IgD-negative memory B cell (primary cell): ENCODE results near the gene GFPT1. TPM values are rescaled to one million over a fixed set of nuclear protein-coding genes. Genes with fewer than 3 reads are reported as not detected.
A peak's percentile ranks its signal among the peaks of the same experiment; 100 is the strongest.
"Not testable (repeated sequence)": the region's sequence is repeated elsewhere in the genome, so short reads cannot be mapped to it uniquely, and the experiment has no call there.

Experiments used
- H3K27ac Mint-ChIP-seq, 3 donors: one replicate each; pipeline ENCODE4 v1.8.0; 2020 to 2022; ENCODE audit warnings: mild to moderate bottlenecking in 3 of 3, mixed read lengths in 3 of 3, moderate library complexity in 1 of 3
- H3K27me3 Mint-ChIP-seq: one replicate; pipeline ENCODE4 v1.8.0; 2021; ENCODE audit warnings: mixed read lengths
- H3K36me3 Mint-ChIP-seq: one replicate; pipeline ENCODE4 v1.8.0; 2020; ENCODE audit warnings: mild to moderate bottlenecking, mixed read lengths
- H3K4me1 Mint-ChIP-seq, 3 donors: one replicate each; pipeline ENCODE4 v1.8.0; 2020 to 2022; ENCODE audit warnings: mixed read lengths in 3 of 3, mild to moderate bottlenecking in 1 of 3
- H3K4me3 Mint-ChIP-seq, 4 donors: one replicate each; pipeline ENCODE4 v1.8.0; 2020 to 2022; ENCODE audit warnings: mild to moderate bottlenecking in 4 of 4, mixed read lengths in 4 of 4, moderate library complexity in 3 of 4
- H3K9me3 Mint-ChIP-seq, 3 donors: one replicate each; pipeline ENCODE4 v1.8.0; 2020 to 2021; ENCODE audit warnings: mixed read lengths in 3 of 3, mild to moderate bottlenecking in 1 of 3
- polyA plus RNA-seq: library from polyadenylated mRNA; unstranded; fragments of 300-500 nt; fragmentation: Illumina TruSeq; gene quantifications from one replicate; pipeline ENCODE4 v1.2.3, GENCODE V29; 2021

The GFPT1 gene
- polyA plus RNA-seq, 1 donor from 2014 or later = 6.4 TPM

DNA sequence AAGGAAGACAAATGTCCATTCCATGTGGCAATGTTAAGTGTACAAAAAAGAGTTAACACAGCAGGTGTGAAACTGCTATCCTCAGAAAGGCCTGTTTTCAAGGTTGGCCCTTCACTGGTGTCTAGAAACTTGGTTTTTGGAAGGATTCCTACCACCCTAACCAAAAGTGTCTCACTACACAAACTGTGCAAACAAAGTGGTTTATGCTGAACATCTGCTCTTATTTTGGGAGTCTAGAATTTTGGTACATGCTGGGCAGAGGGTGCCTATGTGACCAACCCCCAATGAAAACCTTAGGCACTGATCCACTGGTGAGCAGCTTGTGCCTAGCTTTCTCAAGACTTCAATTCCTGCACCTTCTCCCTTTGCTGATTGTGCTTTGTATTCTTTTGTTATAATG is 14.3 kb downstream of the GFPT1 start:
- peaks cover 0 to 2% (median 0%) of the 10 kb centered on the region in 3 donors for H3K9me3 Mint-ChIP-seq
- peaks cover 3 to 14% (median 7%) of the 10 kb centered on the region in 3 donors for H3K4me1 Mint-ChIP-seq
- H3K4me3 Mint-ChIP-seq = no peak overlapping the region
- H3K27ac Mint-ChIP-seq = no peak overlapping the region
- peaks cover 3% of the 10 kb centered on the region for H3K36me3 Mint-ChIP-seq
- no peaks in the 10 kb centered on the region for H3K27me3 Mint-ChIP-seq

GRCh38 chr2:69369802-69370201 is 17.2 kb downstream of the GFPT1 start:
- peaks cover 0 to 4% (median 0%) of the 10 kb centered on the region in 3 donors for H3K4me1 Mint-ChIP-seq
- no peak overlapping the region for H3K27ac Mint-ChIP-seq
- H3K27me3 Mint-ChIP-seq = no peaks in the 10 kb centered on the region
- peaks cover 3% of the 10 kb centered on the region for H3K36me3 Mint-ChIP-seq
- H3K9me3 Mint-ChIP-seq = peaks cover 0 to 2% (median 0%) of the 10 kb centered on the region in 3 donors
- H3K4me3 Mint-ChIP-seq = no peak overlapping the region

- Mint-ChIP-seq H3K36me3 (peaks cover 3% of the 10 kb centered on the region), H3K4me1 (peaks cover 0 to 4% (median 0%) of the 10 kb centered on the region in 3 donors), H3K27me3 (no peaks in the 10 kb centered on the region)
Measured at GRCh38 chr2:69368588-69368987, 18.4 kb downstream of the GFPT1 start.

DNA sequence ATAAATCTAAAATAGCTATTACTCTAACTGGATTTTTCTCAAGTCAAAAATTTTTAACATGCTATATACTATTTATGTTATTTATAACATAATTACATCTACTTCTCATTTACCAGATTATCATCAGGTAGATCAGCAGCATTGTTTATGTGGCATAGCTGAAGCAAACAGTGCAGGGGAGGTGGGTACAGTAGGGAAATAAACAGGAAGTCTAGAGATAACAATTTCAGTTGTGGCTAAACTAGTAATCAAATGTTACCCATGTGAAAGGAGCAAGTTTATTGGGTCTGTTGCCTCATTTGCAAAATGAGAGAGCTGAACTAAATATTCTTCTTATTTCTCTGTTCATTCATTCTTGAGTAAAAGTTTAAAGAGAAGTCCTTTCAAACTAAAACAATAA is 27.7 kb downstream of the GFPT1 start:
- no peak overlapping the region for H3K4me3 Mint-ChIP-seq
- no peaks in the 10 kb centered on the region for H3K9me3 Mint-ChIP-seq
- H3K36me3 Mint-ChIP-seq = peaks cover 16% of the 10 kb centered on the region
- no peaks in the 10 kb centered on the region for H3K4me1 Mint-ChIP-seq
- H3K27ac Mint-ChIP-seq = no peak overlapping the region
- H3K27me3 Mint-ChIP-seq = no peaks in the 10 kb centered on the region

More at GRCh38 chr2:69368588-69368987, 18.4 kb downstream of the GFPT1 start:
- Mint-ChIP-seq H3K27ac (no peak overlapping the region), H3K4me3 (no peak overlapping the region), H3K9me3 (peaks cover 0 to 2% (median 0%) of the 10 kb centered on the region in 3 donors)

DNA sequence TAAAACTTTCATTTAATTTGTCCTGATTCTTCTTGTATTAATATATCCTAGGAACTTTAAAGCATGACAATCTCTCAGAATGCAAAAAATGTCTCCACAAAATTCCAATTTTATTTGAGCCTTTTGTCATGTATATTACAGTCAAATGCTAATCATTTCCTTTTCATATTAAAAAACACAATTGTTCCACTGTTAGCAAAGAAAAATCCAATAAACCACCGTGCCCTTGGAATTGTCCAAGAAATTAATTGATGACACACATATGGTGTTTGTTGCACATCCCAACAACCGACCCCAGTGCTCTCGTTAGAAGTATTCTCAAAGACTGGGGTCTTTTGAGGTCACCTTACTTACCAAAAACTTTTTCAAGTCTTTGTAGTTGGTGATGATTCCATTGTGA is 28.1 kb downstream of the GFPT1 start:
- no peak overlapping the region for H3K27ac Mint-ChIP-seq
- H3K4me1 Mint-ChIP-seq = peaks cover 0 to 3% (median 0%) of the 10 kb centered on the region in 3 donors
- H3K9me3 Mint-ChIP-seq = no peaks in the 10 kb centered on the region
- H3K36me3 Mint-ChIP-seq = peaks cover 19% of the 10 kb centered on the region
- H3K4me3 Mint-ChIP-seq = no peak overlapping the region
- H3K27me3 Mint-ChIP-seq = no peaks in the 10 kb centered on the region

GRCh38 chr2:69356471-69356870 is 30.6 kb downstream of the GFPT1 start:
- H3K27ac Mint-ChIP-seq = no peak overlapping the region
- H3K9me3 Mint-ChIP-seq = no peaks in the 10 kb centered on the region
- H3K4me3 Mint-ChIP-seq = no peak overlapping the region
- no peaks in the 10 kb centered on the region for H3K27me3 Mint-ChIP-seq
- H3K4me1 Mint-ChIP-seq = peaks cover 0 to 3% (median 0%) of the 10 kb centered on the region in 3 donors
- H3K36me3 Mint-ChIP-seq = peaks cover 17% of the 10 kb centered on the region

DNA sequence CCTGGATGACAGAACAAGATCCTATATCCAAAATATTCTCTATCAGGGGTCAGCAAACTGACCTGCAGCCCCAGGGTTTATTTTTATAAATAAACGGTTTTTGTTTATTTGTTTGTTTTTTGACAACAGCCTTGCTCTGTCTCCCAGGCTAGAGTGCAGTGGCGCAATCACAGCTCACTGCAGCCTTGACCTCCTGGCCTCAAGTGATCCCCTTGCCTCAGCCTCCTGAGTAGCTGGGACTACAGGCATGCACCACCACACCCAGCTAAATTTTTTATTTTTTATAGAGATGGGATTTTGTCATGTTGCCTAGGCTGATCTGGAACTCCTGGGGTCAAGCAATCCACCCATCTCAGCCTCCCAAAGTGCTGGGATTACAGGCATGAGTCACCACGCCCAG is 32.1 kb downstream of the GFPT1 start:
- not testable (repeated sequence) for H3K9me3 Mint-ChIP-seq, H3K27ac Mint-ChIP-seq, H3K27me3 Mint-ChIP-seq, H3K4me3 Mint-ChIP-seq, H3K4me1 Mint-ChIP-seq
- peaks cover 17% of the 10 kb centered on the region for H3K36me3 Mint-ChIP-seq

DNA sequence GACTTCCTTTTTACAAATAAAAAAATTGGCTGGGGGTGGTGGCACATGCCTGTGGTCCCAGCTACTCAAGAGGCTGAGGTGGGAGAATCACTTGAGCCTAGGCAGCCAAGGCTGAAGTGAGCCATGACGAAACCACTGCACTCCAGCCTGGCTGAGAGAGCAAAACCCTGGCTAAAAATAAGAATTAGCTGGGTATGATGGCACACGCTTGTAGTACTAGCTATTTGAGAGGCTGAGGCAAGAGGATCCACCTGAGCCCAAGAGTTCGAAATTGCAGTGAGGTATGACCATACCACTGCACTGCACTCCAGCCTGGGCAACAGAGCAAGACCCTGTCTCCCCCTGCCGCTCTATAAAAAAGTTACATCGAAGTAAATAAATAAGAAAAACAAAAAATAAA is 33.7 kb downstream of the GFPT1 start:
- Mint-ChIP-seq H3K4me3 (no peak overlapping the region), H3K27me3 (no peaks in the 10 kb centered on the region), H3K36me3 (peaks cover 23% of the 10 kb centered on the region), H3K27ac (no peak overlapping the region), H3K4me1 (peaks cover 0 to 3% (median 0%) of the 10 kb centered on the region in 3 donors), H3K9me3 (no peaks in the 10 kb centered on the region)

- H3K36me3 Mint-ChIP-seq = peaks cover 14% of the 10 kb centered on the region
- H3K27ac Mint-ChIP-seq = no peak overlapping the region
Measured at GRCh38 chr2:69348781-69349180, 38.2 kb downstream of the GFPT1 start.

GRCh38 chr2:69345434-69345833 is 41.6 kb downstream of the GFPT1 start:
- Mint-ChIP-seq H3K27ac (no peak overlapping the region), H3K9me3 (no peaks in the 10 kb centered on the region), H3K27me3 (no peaks in the 10 kb centered on the region), H3K36me3 (peaks cover 18% of the 10 kb centered on the region), H3K4me1 (no peaks in the 10 kb centered on the region), H3K4me3 (no peak overlapping the region)

More at GRCh38 chr2:69348781-69349180, 38.2 kb downstream of the GFPT1 start:
- no peaks in the 10 kb centered on the region for H3K4me1 Mint-ChIP-seq
- no peak overlapping the region for H3K4me3 Mint-ChIP-seq
- H3K9me3 Mint-ChIP-seq = no peaks in the 10 kb centered on the region
- H3K27me3 Mint-ChIP-seq = no peaks in the 10 kb centered on the region

DNA sequence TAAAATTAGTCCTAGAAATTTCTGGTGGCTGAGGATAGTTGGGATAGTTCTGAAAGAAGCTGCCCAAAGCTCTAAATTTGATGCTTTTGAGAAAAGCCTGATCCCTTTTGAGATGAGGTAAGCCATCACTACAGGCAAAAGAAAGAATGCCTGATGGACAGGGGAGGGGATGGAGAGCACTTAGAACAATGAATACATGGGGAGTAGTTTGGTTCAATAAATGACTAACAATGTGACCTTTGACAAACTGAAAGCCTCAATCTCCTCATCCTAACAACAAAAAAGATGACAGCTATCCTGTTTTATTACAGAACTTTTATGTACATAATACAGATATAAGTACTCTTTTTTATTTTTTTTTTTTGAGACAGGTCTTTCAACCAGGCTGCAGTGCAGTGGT is 42.7 kb downstream of the GFPT1 start:
- Mint-ChIP-seq H3K36me3 (peaks cover 17% of the 10 kb centered on the region), H3K4me3 (no peak overlapping the region), H3K4me1 (no peaks in the 10 kb centered on the region)

GRCh38 chr2:69340101-69340775 is 46.8 kb downstream of the GFPT1 start:
- no peak overlapping the region for H3K27ac Mint-ChIP-seq

More for the DNA sequence above, 42.7 kb downstream of the GFPT1 start:
- Mint-ChIP-seq H3K27ac (no peak overlapping the region), H3K27me3 (no peaks in the 10 kb centered on the region), H3K9me3 (no peaks in the 10 kb centered on the region)

DNA sequence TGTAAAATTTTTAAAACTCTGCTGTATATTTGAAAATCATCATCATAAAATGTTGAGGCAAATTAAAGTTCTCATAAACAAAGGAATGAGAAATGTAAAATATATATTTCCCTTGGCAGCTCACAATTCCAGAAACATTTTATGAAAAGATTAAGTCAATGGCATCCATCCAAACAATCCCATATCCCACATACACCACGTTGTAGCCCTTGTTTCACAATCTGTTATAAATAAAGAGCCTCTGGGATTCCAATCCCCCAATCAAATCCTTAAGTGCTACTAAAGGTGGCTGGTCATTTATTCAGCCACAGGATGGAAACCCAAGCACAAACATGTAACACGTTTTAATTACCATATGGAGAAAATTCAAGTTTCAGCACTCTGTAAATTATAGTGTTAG is 51.7 kb downstream of the GFPT1 start:
- Mint-ChIP-seq H3K4me3 (no peak overlapping the region), H3K27me3 (no peaks in the 10 kb centered on the region), H3K9me3 (no peaks in the 10 kb centered on the region), H3K27ac (no peak overlapping the region), H3K4me1 (peaks cover 0 to 4% (median 0%) of the 10 kb centered on the region in 3 donors), H3K36me3 (peaks cover 16% of the 10 kb centered on the region)

More at GRCh38 chr2:69340101-69340775, 46.8 kb downstream of the GFPT1 start:
- H3K36me3 Mint-ChIP-seq = peaks cover 19% of the 10 kb centered on the region
- H3K4me3 Mint-ChIP-seq = peak overlapping the region in 1 of 4 donors; percentile 27
- no peaks in the 10 kb centered on the region for H3K9me3 Mint-ChIP-seq
- peaks cover 0 to 4% (median 0%) of the 10 kb centered on the region in 3 donors for H3K4me1 Mint-ChIP-seq
- no peaks in the 10 kb centered on the region for H3K27me3 Mint-ChIP-seq

GRCh38 chr2:69333352-69333751 is 53.7 kb downstream of the GFPT1 start:
- H3K4me1 Mint-ChIP-seq = peaks cover 0 to 4% (median 0%) of the 10 kb centered on the region in 3 donors

DNA sequence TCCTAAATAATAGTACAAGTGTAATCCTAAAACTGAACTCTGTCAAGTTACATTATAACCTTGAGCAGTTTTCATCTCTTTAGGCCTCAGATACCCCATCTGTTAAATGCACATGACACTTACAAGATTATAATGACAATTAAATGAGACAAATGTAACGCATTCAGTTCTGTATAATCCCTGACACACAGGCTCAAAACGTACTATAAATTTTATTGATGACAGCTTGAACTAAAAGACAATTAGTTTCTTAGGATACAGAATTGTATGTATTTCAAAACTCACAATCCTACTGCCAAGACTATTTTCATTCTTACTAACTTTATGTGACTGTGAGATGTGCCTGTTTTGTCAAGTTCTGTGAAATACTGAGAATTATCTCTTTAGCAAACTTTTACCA is 56.2 kb downstream of the GFPT1 start:
- Mint-ChIP-seq H3K9me3 (no peaks in the 10 kb centered on the region), H3K27me3 (no peaks in the 10 kb centered on the region), H3K4me1 (no peaks in the 10 kb centered on the region), H3K36me3 (peaks cover 20% of the 10 kb centered on the region), H3K4me3 (no peak overlapping the region), H3K27ac (no peak overlapping the region)

More at GRCh38 chr2:69333352-69333751, 53.7 kb downstream of the GFPT1 start:
- Mint-ChIP-seq H3K27me3 (no peaks in the 10 kb centered on the region), H3K9me3 (no peaks in the 10 kb centered on the region), H3K36me3 (peaks cover 17% of the 10 kb centered on the region), H3K27ac (no peak overlapping the region), H3K4me3 (no peak overlapping the region)

- H3K27ac Mint-ChIP-seq = peak overlapping the region in 1 of 3 donors; percentile 36
- H3K4me3 Mint-ChIP-seq = no peak overlapping the region
- H3K9me3 Mint-ChIP-seq = no peaks in the 10 kb centered on the region
- no peaks in the 10 kb centered on the region for H3K27me3 Mint-ChIP-seq
- H3K4me1 Mint-ChIP-seq = peaks cover 0 to under 1% (median 0%) of the 10 kb centered on the region in 3 donors
- H3K36me3 Mint-ChIP-seq = peaks cover 19% of the 10 kb centered on the region
Measured at GRCh38 chr2:69322631-69323030, 64.4 kb downstream of the GFPT1 start.
